ENCODE data around the gene CNTNAP2. TPM values are rescaled to one million over a fixed set of nuclear protein-coding genes. Genes with fewer than 3 reads are reported as not detected.

Gene CNTNAP2
- total RNA-seq, 1 experiment from 2014 or later, result 64.5 TPM

GRCh38 chr7:146731185-146731584, 614.6 kb downstream of the CNTNAP2 start:
- Histone ChIP-seq H3K79me1 (ENCODE audit: insufficient read depth, low read depth, low read length, poor library complexity, severe bottlenecking) (no peaks in the 10 kb centered on the region), H3K27me3 (ENCODE audit: insufficient read depth, low read length) (no peaks in the 10 kb centered on the region), H3K18ac (ENCODE audit: insufficient read length, low read depth, low read length) (no peak overlapping the region), H3K27ac (ENCODE audit: insufficient read length, low read depth, low read length) (no peak overlapping the region), H4K20me1 (ENCODE audit: control insufficient read depth, insufficient read depth, insufficient read length) (no peaks in the 10 kb centered on the region), H2BK15ac (ENCODE audit: low read depth, low read length) (no peak overlapping the region), H2BK12ac (ENCODE audit: insufficient read length, low read depth, low read length) (no peak overlapping the region), H3K9me3 (ENCODE audit: control insufficient read depth, low read depth, low read length) (no peaks in the 10 kb centered on the region), H2AFZ (ENCODE audit: low read length) (no peak overlapping the region), H3K4me1 (ENCODE audit: insufficient read depth, low read length) (no peaks in the 10 kb centered on the region), H4K8ac (replicated peaks; ENCODE audit: insufficient read length, low read depth, low read length) (no peak overlapping the region), H3K4ac (ENCODE audit: low read depth, low read length) (no peak overlapping the region), H2BK120ac (ENCODE audit: low read depth, low read length, poor library complexity, severe bottlenecking) (no peak overlapping the region), H4K5ac (ENCODE audit: insufficient read length, low read depth, low read length) (no peak overlapping the region), H3K56ac (ENCODE audit: insufficient read length, low read depth, low read length) (no peak overlapping the region), H2BK20ac (ENCODE audit: low read depth, low read length, poor library complexity, severe bottlenecking) (no peak overlapping the region), H3K23me2 (ENCODE audit: insufficient read length, low read depth, low read length, poor library complexity, severe bottlenecking) (no peaks in the 10 kb centered on the region), H4K91ac (ENCODE audit: insufficient read length, low read depth, low read length) (no peak overlapping the region), H2BK5ac (ENCODE audit: insufficient read length, low read length) (no peak overlapping the region), H3K23ac (ENCODE audit: insufficient read length, low read depth, low read length) (no peak overlapping the region), H3K9ac (ENCODE audit: extremely low read depth, insufficient read length, low read length) (no peak overlapping the region), H3K4me2 (ENCODE audit: insufficient read depth, insufficient read length, low read length) (no peak overlapping the region), H2AK5ac (ENCODE audit: insufficient read length, low read length) (no peak overlapping the region), H3T11ph (ENCODE audit: low read length) (no peak overlapping the region), H3K79me2 (ENCODE audit: insufficient read depth, low read length) (no peaks in the 10 kb centered on the region), H3K14ac (ENCODE audit: insufficient read depth, low read length) (no peak overlapping the region)
- H3K4me3 Mint-ChIP-seq, result no peak overlapping the region
- no peaks in the 10 kb centered on the region; a peak in 1 of 5 replicates for H3K9me3 Mint-ChIP-seq
- H3K27me3 Mint-ChIP-seq (ENCODE audit: low read depth), result no peaks in the 10 kb centered on the region
- no CpG with 5 or more reads among the region's 4 CpGs for WGBS (ENCODE audit: extremely low coverage, insufficient read length, low lambda C conversion rate)
- TF ChIP-seq, protein P1, sequence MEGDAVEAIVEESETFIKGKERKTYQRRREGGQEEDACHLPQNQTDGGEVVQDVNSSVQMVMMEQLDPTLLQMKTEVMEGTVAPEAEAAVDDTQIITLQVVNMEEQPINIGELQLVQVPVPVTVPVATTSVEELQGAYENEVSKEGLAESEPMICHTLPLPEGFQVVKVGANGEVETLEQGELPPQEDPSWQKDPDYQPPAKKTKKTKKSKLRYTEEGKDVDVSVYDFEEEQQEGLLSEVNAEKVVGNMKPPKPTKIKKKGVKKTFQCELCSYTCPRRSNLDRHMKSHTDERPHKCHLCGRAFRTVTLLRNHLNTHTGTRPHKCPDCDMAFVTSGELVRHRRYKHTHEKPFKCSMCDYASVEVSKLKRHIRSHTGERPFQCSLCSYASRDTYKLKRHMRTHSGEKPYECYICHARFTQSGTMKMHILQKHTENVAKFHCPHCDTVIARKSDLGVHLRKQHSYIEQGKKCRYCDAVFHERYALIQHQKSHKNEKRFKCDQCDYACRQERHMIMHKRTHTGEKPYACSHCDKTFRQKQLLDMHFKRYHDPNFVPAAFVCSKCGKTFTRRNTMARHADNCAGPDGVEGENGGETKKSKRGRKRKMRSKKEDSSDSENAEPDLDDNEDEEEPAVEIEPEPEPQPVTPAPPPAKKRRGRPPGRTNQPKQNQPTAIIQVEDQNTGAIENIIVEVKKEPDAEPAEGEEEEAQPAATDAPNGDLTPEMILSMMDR (conservative IDR thresholded peaks at IDR 0.05), result no peak
- 0 out of 4 replicates have a peak, but pooled peaks cover 0 to 1% of the 10 kb centered on the region in 2 experiments for H3K4me1 Mint-ChIP-seq
- no peaks in the 10 kb centered on the region for H3K36me3 Mint-ChIP-seq (ENCODE audit: insufficient read depth in 1 of 3, low read depth in 3 of 3)
- no peak for DNase-seq
- H3K27ac Mint-ChIP-seq, result no peak overlapping the region
